GM21576 (cell line): ENCODE measurements around the gene DHRS4L2.
"Not testable (repeated sequence)": the region's sequence is repeated elsewhere in the genome, so short reads cannot be mapped to it uniquely, and the experiment has no call there.

Experiments
- ATAC-seq: cut with Tn5 transposase; IDR thresholded peaks from one replicate; pipeline ENCODE4 v1.9.1; 2021; ENCODE audit warnings: mild to moderate bottlenecking, moderate library complexity; ENCODE audit not compliant: unreplicated experiment

Gene DHRS4L2

GRCh38 chr14:23970283-23970659 is 18.5 kb upstream of the DHRS4L2 start:
- not testable (repeated sequence) for ATAC-seq

GRCh38 chr14:23973178-23973577 is 15.6 kb upstream of the DHRS4L2 start:
- not testable (repeated sequence) for ATAC-seq

- ATAC-seq, result not testable (repeated sequence)
Measured at GRCh38 chr14:23974041-23974440, 14.7 kb upstream of the DHRS4L2 start.

- not testable (repeated sequence) for ATAC-seq
Measured at GRCh38 chr14:23977208-23977607, 11.5 kb upstream of the DHRS4L2 start.

- ATAC-seq, result not testable (repeated sequence)
Measured at GRCh38 chr14:23981951-23982813, 6.5 kb upstream of the DHRS4L2 start.

- ATAC-seq, result no peak
Measured at GRCh38 chr14:23984891-23985602, 3.7 kb upstream of the DHRS4L2 start.

GRCh38 chr14:23988223-23988606 is 514 bp upstream of the DHRS4L2 start:
- not testable (repeated sequence) for ATAC-seq

- ATAC-seq, result peak; percentile 50
Measured at GRCh38 chr14:23989734-23990445, 1.2 kb downstream of the DHRS4L2 start.

GRCh38 chr14:23990961-23991360 is 2.2 kb downstream of the DHRS4L2 start:
- ATAC-seq, result not testable (repeated sequence)

GRCh38 chr14:23993042-23993441 is 4.3 kb downstream of the DHRS4L2 start:
- ATAC-seq, result not testable (repeated sequence)

- not testable (repeated sequence) for ATAC-seq
Measured at GRCh38 chr14:23996009-23996408, 7.3 kb downstream of the DHRS4L2 start.

GRCh38 chr14:23996825-23997224 is 8.1 kb downstream of the DHRS4L2 start:
- ATAC-seq, result not testable (repeated sequence)

GRCh38 chr14:23999640-24000039 is 10.9 kb downstream of the DHRS4L2 start:
- ATAC-seq, result not testable (repeated sequence)

- ATAC-seq, result not testable (repeated sequence)
Measured at GRCh38 chr14:24001078-24001477, 12.3 kb downstream of the DHRS4L2 start.

GRCh38 chr14:24001679-24002078 is 12.9 kb downstream of the DHRS4L2 start:
- ATAC-seq, result not testable (repeated sequence)

GRCh38 chr14:24006471-24006816 is 17.7 kb downstream of the DHRS4L2 start:
- peak; percentile 33 for ATAC-seq

GRCh38 chr14:24006817-24007652 is 18.3 kb downstream of the DHRS4L2 start:
- ATAC-seq, result peak; percentile 76

GRCh38 chr14:24011051-24011450 is 22.3 kb downstream of the DHRS4L2 start:
- ATAC-seq, result no peak

- ATAC-seq, result not testable (repeated sequence)
Measured at GRCh38 chr14:24012726-24013273, 24.1 kb downstream of the DHRS4L2 start.
